Esophagus (tissue), 2 donors: ENCODE measurements around the gene MROH2A. TPM values are rescaled to one million over a fixed set of nuclear protein-coding genes. Genes with fewer than 3 reads are reported as not detected.

Experiments used
- H3K27ac ChIP-seq, 2 donors: one replicate each; pipeline ENCODE4 v1.5.1; 2013; ENCODE audit warnings: low read depth in 2 of 2, mild to moderate bottlenecking in 2 of 2, inconsistent platforms in 1 of 2, low read length in 1 of 2, moderate library complexity in 1 of 2
- H3K27me3 ChIP-seq, 2 donors: one replicate each; pipeline ENCODE4 v1.6.1; 2013; ENCODE audit warnings: low read length in 2 of 2, control low read depth in 1 of 2, mild to moderate bottlenecking in 1 of 2; ENCODE audit not compliant: insufficient read depth in 2 of 2, control insufficient read depth in 1 of 2
- H3K36me3 ChIP-seq, 2 donors: one replicate each; pipeline ENCODE4 v1.6.1; 2013; ENCODE audit warnings: low read length in 1 of 2; ENCODE audit not compliant: control insufficient read depth in 2 of 2, insufficient read depth in 2 of 2
- H3K4me1 ChIP-seq, 2 donors: one replicate each; pipeline ENCODE4 v1.6.1; 2013; ENCODE audit warnings: low read length in 1 of 2; ENCODE audit not compliant: control insufficient read depth in 2 of 2, insufficient read depth in 2 of 2
- H3K4me3 ChIP-seq, 2 donors: one replicate each; pipeline ENCODE4 v1.5.1; 2013; ENCODE audit warnings: low read length in 2 of 2, mild to moderate bottlenecking in 2 of 2, low read depth in 1 of 2, moderate library complexity in 1 of 2
- H3K9me3 ChIP-seq, 2 donors: one replicate each; pipeline ENCODE4 v1.6.1; 2013; ENCODE audit warnings: mild to moderate bottlenecking in 2 of 2, low read depth in 1 of 2, low read length in 1 of 2, moderate library complexity in 1 of 2; ENCODE audit not compliant: control insufficient read depth in 2 of 2, insufficient read depth in 1 of 2
- WGBS, 2 donors: extraction: QIAGEN DNeasy Blood & Tissue Kit; methylation state at CpG; one replicate each; pipeline ENCODE4 v1.1.7; 2013; 5-methylcytosine and 5-hydroxymethylcytosine counted together
- polyA plus RNA-seq, 2 donors: library from polyadenylated mRNA; stranded (reverse); fragments of 200-250 nt; gene quantifications; one replicate each; pipeline ENCODE4 v1.2.3, GENCODE V29; 2013
- donor health status: healthy with polysubstance abuse.
- donor health status: Bipolar disorder and iron deficiency.

The MROH2A gene
- polyA plus RNA-seq, 2 donors: 0.22 to 0.99 TPM

GRCh38 chr2:233849607-233850271 is 71.6 kb downstream of the MROH2A start:
- H3K4me1 ChIP-seq: peaks cover 2% of the 10 kb centered on the region in 2 donors
- H3K27ac ChIP-seq: no peak overlapping the region
- H3K27me3 ChIP-seq: no peaks in the 10 kb centered on the region
- WGBS, 2 donors: 96 to 97% methylated on average over 13 of the region's 13 CpGs
- H3K9me3 ChIP-seq: no peaks in the 10 kb centered on the region
- no peak overlapping the region for H3K4me3 ChIP-seq
- H3K36me3 ChIP-seq: peaks cover 0 to 3% of the 10 kb centered on the region in 2 donors

- H3K9me3 ChIP-seq: no peaks in the 10 kb centered on the region
- peaks cover 0 to 3% of the 10 kb centered on the region in 2 donors for H3K36me3 ChIP-seq
- peaks cover 2% of the 10 kb centered on the region in 2 donors for H3K4me1 ChIP-seq
- H3K27me3 ChIP-seq: no peaks in the 10 kb centered on the region
- 93 to 95% methylated on average over 7 of the region's 7 CpGs for WGBS, 2 donors
- no peak overlapping the region for H3K4me3 ChIP-seq
- no peak overlapping the region for H3K27ac ChIP-seq
These were observed 72.6 kb downstream of the MROH2A start for GRCh38 chr2:233850745-233851144.

- no peak overlapping the region for H3K4me3 ChIP-seq
- H3K27ac ChIP-seq: no peak overlapping the region
- peaks cover 2% of the 10 kb centered on the region in 2 donors for H3K4me1 ChIP-seq
- peaks cover 0 to 3% of the 10 kb centered on the region in 2 donors for H3K36me3 ChIP-seq
- no peaks in the 10 kb centered on the region for H3K9me3 ChIP-seq
- WGBS, 2 donors: 96% methylated on average over 6 of the region's 6 CpGs
- H3K27me3 ChIP-seq: no peaks in the 10 kb centered on the region
These were observed 73.0 kb downstream of the MROH2A start for GRCh38 chr2:233851169-233851568.

GRCh38 chr2:233852056-233852455 is 73.9 kb downstream of the MROH2A start:
- 76 to 80% methylated on average over 3 of the region's 3 CpGs for WGBS, 2 donors

GRCh38 chr2:233853353-233853752 is 75.2 kb downstream of the MROH2A start:
- no peak overlapping the region for H3K27ac ChIP-seq
- WGBS, 2 donors: 26 to 33% methylated on average over 8 of the region's 8 CpGs
- H3K27me3 ChIP-seq: no peaks in the 10 kb centered on the region
- no peaks in the 10 kb centered on the region for H3K36me3 ChIP-seq
- peak overlapping the region; percentile 68 to 85 for H3K4me3 ChIP-seq
- peaks cover 2% of the 10 kb centered on the region in 2 donors for H3K4me1 ChIP-seq
- no peaks in the 10 kb centered on the region for H3K9me3 ChIP-seq

More at GRCh38 chr2:233852056-233852455, 73.9 kb downstream of the MROH2A start:
- H3K4me3 ChIP-seq: no peak overlapping the region
- H3K27ac ChIP-seq: no peak overlapping the region
- H3K9me3 ChIP-seq: no peaks in the 10 kb centered on the region
- no peaks in the 10 kb centered on the region for H3K36me3 ChIP-seq
- peaks cover 2% of the 10 kb centered on the region in 2 donors for H3K4me1 ChIP-seq
- H3K27me3 ChIP-seq: no peaks in the 10 kb centered on the region

GRCh38 chr2:233853883-233854240 is 75.7 kb downstream of the MROH2A start:
- no peaks in the 10 kb centered on the region for H3K9me3 ChIP-seq
- no peak overlapping the region for H3K27ac ChIP-seq
- peak overlapping the region; percentile 68 to 85 for H3K4me3 ChIP-seq
- 0 to 1% methylated on average over 11 to 25 of the region's 25 CpGs for WGBS, 2 donors
- no peaks in the 10 kb centered on the region for H3K27me3 ChIP-seq
- no peaks in the 10 kb centered on the region for H3K36me3 ChIP-seq
- H3K4me1 ChIP-seq: peaks cover 2% of the 10 kb centered on the region in 2 donors

- Histone ChIP-seq H3K27ac (peak within 1 kb of the TSS; percentile 66 to 79), H3K36me3 (no peaks in the 10 kb centered on the region), H3K27me3 (no peaks in the 10 kb centered on the region), H3K4me3 (peak within 1 kb of the TSS; percentile 68 to 85), H3K9me3 (no peaks in the 10 kb centered on the region), H3K4me1 (peaks cover 2% of the 10 kb centered on the region in 2 donors)
- 0 to 1% methylated on average over 60 of the region's 60 CpGs for WGBS, 2 donors
These were observed 76.3 kb downstream of the MROH2A start, which contains the start of gene HJURP for GRCh38 chr2:233854241-233854981. Gene HJURP (minus strand): TSS chr2:233854535. CDS start chr2:233854500, 35 bp downstream.

- no peaks in the 10 kb centered on the region for H3K36me3 ChIP-seq
- WGBS, 2 donors: 81 to 87% methylated on average over 5 of the region's 5 CpGs
- H3K4me3 ChIP-seq: no peak overlapping the region
- peaks cover 2% of the 10 kb centered on the region in 2 donors for H3K4me1 ChIP-seq
- no peaks in the 10 kb centered on the region for H3K27me3 ChIP-seq
- no peak overlapping the region for H3K27ac ChIP-seq
- no peaks in the 10 kb centered on the region for H3K9me3 ChIP-seq
These were observed 77.2 kb downstream of the MROH2A start for GRCh38 chr2:233855345-233855744.

- H3K4me3 ChIP-seq: no peak overlapping the region
- H3K36me3 ChIP-seq: no peaks in the 10 kb centered on the region
- WGBS, 2 donors: 91 to 92% methylated on average over 5 of the region's 5 CpGs
- no peak overlapping the region for H3K27ac ChIP-seq
- no peaks in the 10 kb centered on the region for H3K9me3 ChIP-seq
- H3K27me3 ChIP-seq: no peaks in the 10 kb centered on the region
- peaks cover 2% of the 10 kb centered on the region in 2 donors for H3K4me1 ChIP-seq
These were observed 78.1 kb downstream of the MROH2A start for GRCh38 chr2:233856184-233856583.
